Keratinocyte (primary cell): ENCODE results near the gene GTF2IRD1. TPM values are rescaled to one million over a fixed set of nuclear protein-coding genes. Genes with fewer than 3 reads are reported as not detected.

Experiments used
- DNase-seq: peaks from one replicate; pipeline ENCODE4 v3.0.0-alpha.2; 2011; ENCODE audit warnings: low read depth, missing footprints, low spot score
- FAIRE-seq: peaks from 2 replicates; lab custom pipeline; 2011; peaks lifted over from hg19 to GRCh38; lab: Jason Lieb, UNC
- H2AFZ ChIP-seq: 2 replicates; pipeline ENCODE4 v1.6.0; 2012; ENCODE audit warnings: low read length, control low read depth, inconsistent platforms; ENCODE audit not compliant: control insufficient read depth
- H3K27ac ChIP-seq: 2 replicates; pipeline ENCODE4 v1.5.1; 2011; ENCODE audit warnings: low read length; ENCODE audit not compliant: control insufficient read depth, insufficient read depth
- H3K27me3 ChIP-seq: 3 replicates; pipeline ENCODE4 v1.6.0; 2011; ENCODE audit warnings: low read length; ENCODE audit not compliant: control insufficient read depth, insufficient read depth; ENCODE audit errors: extremely low read depth
- H3K36me3 ChIP-seq, 2 experiments: 2 replicates in 1 of 2; 3 replicates in 1 of 2; pipeline ENCODE4 v1.5.1; 2011; ENCODE audit warnings: low read length in 2 of 2, mild to moderate bottlenecking in 1 of 2; ENCODE audit not compliant: control insufficient read depth in 2 of 2, insufficient read depth in 2 of 2; ENCODE audit errors: extremely low read depth in 1 of 2
- H3K4me1 ChIP-seq: 3 replicates; pipeline ENCODE4 v1.5.1; 2011; ENCODE audit warnings: low read length; ENCODE audit not compliant: control insufficient read depth, insufficient read depth; ENCODE audit errors: extremely low read depth
- H3K4me2 ChIP-seq: 3 replicates; pipeline ENCODE4 v1.6.0; 2011; ENCODE audit warnings: low read depth, low read length; ENCODE audit not compliant: control insufficient read depth, insufficient read depth; ENCODE audit errors: extremely low read depth
- H3K4me3 ChIP-seq, 3 experiments: fragments of 200-600 bp in 1 of 3; sonication (generic) in 1 of 3; 2 replicates in 2 of 3; 3 replicates in 1 of 3; pipeline ENCODE4 v1.5.1; 2011 to 2016; ENCODE audit warnings: low read length in 3 of 3, mild to moderate bottlenecking in 3 of 3, control low read depth in 2 of 3, inconsistent platforms in 1 of 3, low read depth in 1 of 3, mixed read lengths in 1 of 3, mixed run types in 1 of 3, moderate library complexity in 1 of 3; ENCODE audit not compliant: control insufficient read depth in 2 of 3, insufficient read depth in 2 of 3; ENCODE audit errors: extremely low read depth in 1 of 3
- H3K79me2 ChIP-seq: 2 replicates; pipeline ENCODE4 v1.6.0; 2012; ENCODE audit warnings: low read length; ENCODE audit not compliant: control insufficient read depth, insufficient read depth
- H3K9ac ChIP-seq: 3 replicates; pipeline ENCODE4 v1.6.0; 2011; ENCODE audit warnings: low read length; ENCODE audit not compliant: control insufficient read depth, insufficient read depth; ENCODE audit errors: extremely low read depth
- H3K9me1 ChIP-seq: 3 replicates; pipeline ENCODE4 v1.6.0; 2011; ENCODE audit warnings: low read length; ENCODE audit not compliant: control insufficient read depth, insufficient read depth; ENCODE audit errors: extremely low read depth
- H3K9me3 ChIP-seq: 2 replicates; pipeline ENCODE4 v1.5.1; 2012; ENCODE audit warnings: low read depth, low read length; ENCODE audit not compliant: control insufficient read depth
- H4K20me1 ChIP-seq: 3 replicates; pipeline ENCODE4 v1.6.0; 2011; ENCODE audit warnings: low read length; ENCODE audit not compliant: control insufficient read depth, insufficient read depth; ENCODE audit errors: extremely low read depth
- CTCF ChIP-seq, 3 experiments: IDR thresholded peaks in 1 of 3; conservative IDR thresholded peaks in 1 of 3; optimal IDR thresholded peaks in 1 of 3; 2 replicates in 2 of 3; 3 replicates in 1 of 3; pipeline versions ENCODE3 to v1.5.1; 2011; ENCODE audit warnings: low read length in 3 of 3, mild to moderate bottlenecking in 3 of 3, moderate library complexity in 2 of 3, control low read depth in 1 of 3, inconsistent platforms in 1 of 3; ENCODE audit not compliant: insufficient read depth in 2 of 3; ENCODE audit errors: extremely low read depth in 1 of 3
- EZH2 ChIP-seq: IDR thresholded peaks from one replicate; pipeline ENCODE4 v1.6.1; 2012; ENCODE audit warnings: inconsistent platforms, mild to moderate bottlenecking, low read length, moderate library complexity
- dilution Hi-C: fragments of 300-500 bp; cut with MboI; formaldehyde crosslinking; loops from one replicate; pipeline ENCODE4 v1.7.0; 2020; ENCODE audit warnings: low sequenced_read_pairs; ENCODE audit not compliant: extremely low pct_ligation_motif_present
- polyA plus RNA-seq, 5 experiments: library from polyadenylated mRNA; depleted of rRNA in 3 of 5; stranded (reverse) in 3 of 5; stranded (forward) in 1 of 5; unstranded in 1 of 5; fragments of >200 nt; gene quantifications; 1 replicate in 1 of 5; 2 replicates in 3 of 5; 3 replicates in 1 of 5; pipeline versions ENCODE4 v1.2.1 to v1.2.3, GENCODE V29; 2011 to 2012; ENCODE audit warnings: missing spikeins in 2 of 5, low read depth in 1 of 5, low replicate concordance in 1 of 5

The GTF2IRD1 gene
- polyA plus RNA-seq, 1 donor (not counting 4 experiments of a cell fraction or from before 2014, with no cell fraction given) = 19.4 TPM

DNA sequence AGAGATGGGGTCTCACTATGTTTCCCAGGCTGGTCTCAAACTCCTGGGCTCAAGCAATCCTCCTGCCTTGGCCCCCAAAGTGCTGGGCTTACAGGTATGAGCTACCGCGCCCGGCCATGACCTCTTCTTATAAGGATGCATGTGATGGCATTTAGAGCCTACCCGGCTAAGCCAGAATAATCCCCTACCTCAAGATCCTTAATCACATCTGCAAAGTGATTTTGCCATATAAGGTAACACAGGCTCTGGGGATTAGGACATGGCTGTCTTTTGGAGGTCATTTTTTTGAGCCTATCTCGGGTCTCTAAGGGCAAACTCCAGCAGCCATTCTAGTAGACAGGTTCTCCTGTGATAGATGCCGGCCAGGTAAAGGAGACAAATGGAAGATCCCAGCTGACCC, 39.6 kb downstream of the GTF2IRD1 start:
- Histone ChIP-seq H3K9me1 (no peaks in the 10 kb centered on the region), H3K4me1 (no peaks in the 10 kb centered on the region), H3K9ac (no peak overlapping the region), H3K36me3 (peaks cover 0 to 6% of the 10 kb centered on the region in 2 experiments), H3K79me2 (peaks cover 18% of the 10 kb centered on the region), H3K27me3 (no peaks in the 10 kb centered on the region), H3K4me2 (no peak overlapping the region), H2AFZ (no peak overlapping the region), H3K4me3 (no peak overlapping the region), H4K20me1 (no peaks in the 10 kb centered on the region), H3K27ac (no peak overlapping the region), H3K9me3 (no peaks in the 10 kb centered on the region)
- dilution Hi-C loops = no loop called here
- no peak for FAIRE-seq
- DNase-seq = no peak
- TF ChIP-seq CTCF (optimal IDR thresholded peaks at IDR 0.05 in 1 of 3, IDR thresholded peaks at IDR 0.05 in 1 of 3, conservative IDR thresholded peaks at IDR 0.05 in 1 of 3; ENCODE audit: extremely low read depth in 1 of 3, insufficient read depth in 2 of 3, low read length in 3 of 3) = no peak
- TF ChIP-seq EZH2 = no peak

DNA sequence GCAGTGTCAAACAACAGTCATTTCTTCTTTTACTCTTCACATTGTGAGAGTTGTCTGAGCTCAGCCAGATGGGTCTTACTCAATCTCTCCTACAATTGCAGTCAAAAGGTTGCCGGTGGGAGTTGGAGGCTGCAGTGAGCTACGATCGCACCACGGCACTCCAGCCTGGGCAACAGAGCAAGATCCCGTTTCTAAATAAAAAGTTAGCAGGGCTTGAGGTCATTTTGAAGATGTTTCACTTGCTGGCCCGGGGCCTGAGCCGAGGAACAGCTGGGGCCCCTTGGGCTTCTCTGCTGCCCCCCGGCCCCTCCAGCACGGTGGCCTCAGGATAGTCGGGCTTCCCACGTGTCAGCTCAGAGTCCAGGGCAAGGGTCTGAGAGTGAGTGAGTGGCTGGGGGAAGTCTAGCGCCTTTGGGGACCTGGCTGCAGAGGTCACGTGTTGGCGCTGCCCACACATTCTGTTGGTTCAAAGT, 40.4 kb downstream of the GTF2IRD1 start:
- Histone ChIP-seq H3K4me2 (no peak overlapping the region), H3K36me3 (peaks cover 0 to 6% of the 10 kb centered on the region in 2 experiments), H3K9me1 (no peaks in the 10 kb centered on the region), H3K4me3 (no peak overlapping the region), H4K20me1 (no peaks in the 10 kb centered on the region), H3K27me3 (no peaks in the 10 kb centered on the region), H3K9me3 (no peaks in the 10 kb centered on the region), H3K4me1 (no peaks in the 10 kb centered on the region), H3K27ac (no peak overlapping the region), H3K9ac (no peak overlapping the region), H2AFZ (no peak overlapping the region), H3K79me2 (peaks cover 18% of the 10 kb centered on the region)
- no peak for TF ChIP-seq EZH2
- no peak for TF ChIP-seq CTCF (optimal IDR thresholded peaks at IDR 0.05 in 1 of 3, IDR thresholded peaks at IDR 0.05 in 1 of 3, conservative IDR thresholded peaks at IDR 0.05 in 1 of 3; ENCODE audit: extremely low read depth in 1 of 3, insufficient read depth in 2 of 3, low read length in 3 of 3)
- DNase-seq (no peak), FAIRE-seq (no peak)
- dilution Hi-C loops = no loop called here
